H9 (cell line): Measurements from ENCODE around the gene ZFP62. TPM values are rescaled to one million over a fixed set of nuclear protein-coding genes. Genes with fewer than 3 reads are reported as not detected.

Experiments
- DNase-seq: peaks from one replicate; pipeline ENCODE4 v3.0.0-alpha.2; 2017
- H2AFZ ChIP-seq: one replicate; pipeline ENCODE4 v1.6.1; 2013; ENCODE audit warnings: mild to moderate bottlenecking, low read length, control low read depth, moderate library complexity
- H2AK5ac ChIP-seq: 2 replicates; pipeline ENCODE4 v1.6.1; 2013; ENCODE audit warnings: low read length, control low read depth, mixed read lengths; ENCODE audit not compliant: insufficient read length
- H2BK120ac ChIP-seq: one replicate; pipeline ENCODE4 v1.6.1; 2013; ENCODE audit warnings: low read depth, mild to moderate bottlenecking, low read length, control low read depth, inconsistent platforms; ENCODE audit not compliant: poor library complexity, severe bottlenecking
- H2BK12ac ChIP-seq: 2 replicates; pipeline ENCODE4 v1.6.1; 2013; ENCODE audit warnings: low read length, control low read depth, mixed read lengths, low read depth; ENCODE audit not compliant: insufficient read length
- H2BK15ac ChIP-seq: 2 replicates; pipeline ENCODE4 v1.6.1; 2013; ENCODE audit warnings: low read depth, low read length, control low read depth
- H2BK20ac ChIP-seq: one replicate; pipeline ENCODE4 v1.6.1; 2013; ENCODE audit warnings: low read depth, mild to moderate bottlenecking, low read length, control low read depth, inconsistent platforms; ENCODE audit not compliant: poor library complexity, severe bottlenecking
- H2BK5ac ChIP-seq: 2 replicates; pipeline ENCODE4 v1.6.1; 2013; ENCODE audit warnings: low read length, control low read depth, mixed read lengths; ENCODE audit not compliant: insufficient read length
- H3K14ac ChIP-seq: 2 replicates; pipeline ENCODE4 v1.6.1; 2013; ENCODE audit warnings: low read length, control low read depth; ENCODE audit not compliant: insufficient read depth
- H3K18ac ChIP-seq: 2 replicates; pipeline ENCODE4 v1.6.1; 2013; ENCODE audit warnings: low read depth, mild to moderate bottlenecking, mixed read lengths, low read length, control low read depth; ENCODE audit not compliant: insufficient read length
- H3K23ac ChIP-seq: 2 replicates; pipeline ENCODE4 v1.6.1; 2013; ENCODE audit warnings: low read length, control low read depth, mixed read lengths, low read depth; ENCODE audit not compliant: insufficient read length
- H3K23me2 ChIP-seq: 2 replicates; pipeline ENCODE4 v1.6.1; 2013; ENCODE audit warnings: low read depth, mild to moderate bottlenecking, mixed read lengths, low read length, control low read depth; ENCODE audit not compliant: insufficient read length, poor library complexity, severe bottlenecking
- H3K27ac ChIP-seq: 2 replicates; pipeline ENCODE4 v1.5.1; 2013; ENCODE audit warnings: low read length, control low read depth, mixed read lengths, low read depth; ENCODE audit not compliant: insufficient read length
- H3K27me3 ChIP-seq: 2 replicates; pipeline ENCODE4 v1.6.1; 2013; ENCODE audit warnings: low read length, control low read depth, inconsistent platforms; ENCODE audit not compliant: insufficient read depth
- H3K4ac ChIP-seq: 2 replicates; pipeline ENCODE4 v1.6.1; 2013; ENCODE audit warnings: low read depth, mild to moderate bottlenecking, control low read depth, inconsistent platforms, low read length, moderate library complexity
- H3K4me1 ChIP-seq: 2 replicates; pipeline ENCODE4 v1.6.1; 2013; ENCODE audit warnings: low read length, control low read depth, inconsistent platforms; ENCODE audit not compliant: insufficient read depth
- H3K4me2 ChIP-seq: 2 replicates; pipeline ENCODE4 v1.6.1; 2013; ENCODE audit warnings: low read length, control low read depth, mixed read lengths; ENCODE audit not compliant: insufficient read length, insufficient read depth
- H3K56ac ChIP-seq: 2 replicates; pipeline ENCODE4 v1.6.1; 2013; ENCODE audit warnings: low read depth, mild to moderate bottlenecking, mixed read lengths, low read length, control low read depth; ENCODE audit not compliant: insufficient read length
- H3K79me1 ChIP-seq: 2 replicates; pipeline ENCODE4 v1.6.1; 2013; ENCODE audit warnings: low read depth, mild to moderate bottlenecking, moderate library complexity, low read length, control low read depth, inconsistent platforms; ENCODE audit not compliant: insufficient read depth, poor library complexity, severe bottlenecking
- H3K79me2 ChIP-seq: 2 replicates; pipeline ENCODE4 v1.6.1; 2013; ENCODE audit warnings: low read length, control low read depth, inconsistent platforms; ENCODE audit not compliant: insufficient read depth
- H3K9ac ChIP-seq: 2 replicates; pipeline ENCODE4 v1.6.1; 2013; ENCODE audit warnings: low read length, control low read depth, mixed read lengths; ENCODE audit not compliant: insufficient read length; ENCODE audit errors: extremely low read depth
- H3K9me3 ChIP-seq: one replicate; pipeline ENCODE4 v1.6.1; 2013; ENCODE audit warnings: low read depth, low read length, inconsistent platforms; ENCODE audit not compliant: control insufficient read depth
- H3T11ph ChIP-seq: one replicate; pipeline ENCODE4 v1.6.1; 2013; ENCODE audit warnings: mild to moderate bottlenecking, low read length, control low read depth, inconsistent platforms
- H4K20me1 ChIP-seq: one replicate; pipeline ENCODE4 v1.6.1; 2013; ENCODE audit not compliant: control insufficient read depth, insufficient read length, insufficient read depth
- H4K5ac ChIP-seq: 2 replicates; pipeline ENCODE4 v1.6.1; 2013; ENCODE audit warnings: low read depth, mild to moderate bottlenecking, mixed read lengths, low read length, control low read depth; ENCODE audit not compliant: insufficient read length
- H4K8ac ChIP-seq: replicated peaks from 2 replicates; pipeline ENCODE4 v1.6.1; 2013; ENCODE audit warnings: low read length, control low read depth, mixed read lengths, low read depth; ENCODE audit not compliant: insufficient read length
- H4K91ac ChIP-seq: 2 replicates; pipeline ENCODE4 v1.6.1; 2013; ENCODE audit warnings: low read depth, mild to moderate bottlenecking, moderate library complexity, mixed read lengths, low read length, control low read depth; ENCODE audit not compliant: insufficient read length
- H3K27ac Mint-ChIP-seq, 3 experiments: 2 replicates in 2 of 3; 3 replicates in 1 of 3; pipeline ENCODE4 v1.8.0; 2020 to 2021; ENCODE audit warnings: mixed read lengths in 3 of 3, mild to moderate bottlenecking in 1 of 3, moderate library complexity in 1 of 3
- H3K27me3 Mint-ChIP-seq: 2 replicates; pipeline ENCODE4 v1.8.0; 2021; ENCODE audit warnings: low read depth, mild to moderate bottlenecking, moderate library complexity, mixed read lengths
- H3K36me3 Mint-ChIP-seq, 3 experiments: 2 replicates in 2 of 3; 3 replicates in 1 of 3; pipeline ENCODE4 v1.8.0; 2020 to 2021; ENCODE audit warnings: low read depth in 3 of 3, mixed read lengths in 3 of 3; ENCODE audit not compliant: insufficient read depth in 1 of 3
- H3K4me1 Mint-ChIP-seq, 2 experiments: 2 replicates each; pipeline ENCODE4 v1.8.0; 2020; ENCODE audit warnings: mixed read lengths in 2 of 2
- H3K4me3 Mint-ChIP-seq, 2 experiments: 2 replicates in 1 of 2; 3 replicates in 1 of 2; pipeline ENCODE4 v1.8.0; 2020 to 2021; ENCODE audit warnings: mild to moderate bottlenecking in 2 of 2, mixed read lengths in 2 of 2, moderate library complexity in 1 of 2
- H3K9me3 Mint-ChIP-seq, 2 experiments: 2 replicates in 1 of 2; 3 replicates in 1 of 2; pipeline ENCODE4 v1.8.0; 2020; ENCODE audit warnings: mild to moderate bottlenecking in 2 of 2, mixed read lengths in 2 of 2, moderate library complexity in 1 of 2
- WGBS: extraction: QIAGEN DNeasy Blood & Tissue Kit; methylation state at CpG from one replicate; pipeline ENCODE4 v1.1.7; 2013; ENCODE audit warnings: missing lambda C conversion rate, low lambda C conversion rate, mixed read lengths; ENCODE audit not compliant: insufficient read length; ENCODE audit errors: extremely low coverage; 5-methylcytosine and 5-hydroxymethylcytosine counted together
- total RNA-seq: library from RNA; stranded (reverse); gene quantifications from 2 replicates; pipeline ENCODE4 v1.2.1, GENCODE V29; 2021
- TF ChIP-seq, protein P1 (sequence below): fragments of 200-600 bp; sonication (generic); conservative IDR thresholded peaks from 3 replicates; pipeline ENCODE4 v1.8.0; 2021; ENCODE audit warnings: antibody characterized with exemption, mild to moderate bottlenecking

ZFP62 gene
- total RNA-seq, 1 experiment from 2014 or later, result 16.2 TPM

- H4K5ac ChIP-seq, result no peak overlapping the region
- no CpG with 5 or more reads among the region's 1 CpG for WGBS
- peaks cover under 1% of the 10 kb centered on the region for H3K79me1 ChIP-seq
- no peak overlapping the region for H3K27ac ChIP-seq
- Mint-ChIP-seq H3K4me1 (peaks cover 6 to 7% of the 10 kb centered on the region in 2 experiments), H3K9me3 (peaks cover 94 to 97% of the 10 kb centered on the region in 2 experiments), H3K4me3 (no peak overlapping the region), H3K27ac (no peak overlapping the region), H3K27me3 (peaks cover 40% of the 10 kb centered on the region), H3K36me3 (peaks cover 89 to 97% (median 91%) of the 10 kb centered on the region in 3 experiments)
- no peak for DNase-seq
- H3K56ac ChIP-seq, result no peak overlapping the region
- no peaks in the 10 kb centered on the region for H3K79me2 ChIP-seq
- H3K23ac ChIP-seq, result no peak overlapping the region
- H3K9ac ChIP-seq, result no peak overlapping the region
- no peak overlapping the region for H2BK5ac ChIP-seq
- H3K14ac ChIP-seq, result no peak overlapping the region
- no peak overlapping the region for H2BK120ac ChIP-seq
- no peak overlapping the region for H3T11ph ChIP-seq
- H3K4ac ChIP-seq, result no peak overlapping the region
- H4K20me1 ChIP-seq, result no peaks in the 10 kb centered on the region
- H2BK20ac ChIP-seq, result no peak overlapping the region
- H3K18ac ChIP-seq, result no peak overlapping the region
- H2AK5ac ChIP-seq, result no peak overlapping the region
- peaks cover 55% of the 10 kb centered on the region for H3K9me3 ChIP-seq
- H2BK12ac ChIP-seq, result no peak overlapping the region
- no peak overlapping the region for H3K4me2 ChIP-seq
- no peak overlapping the region for H4K91ac ChIP-seq
- no peaks in the 10 kb centered on the region for H3K23me2 ChIP-seq
- H4K8ac ChIP-seq, result no peak overlapping the region
- H3K27me3 ChIP-seq, result no peaks in the 10 kb centered on the region
- H3K4me1 ChIP-seq, result no peaks in the 10 kb centered on the region
- H2BK15ac ChIP-seq, result no peak overlapping the region
- TF ChIP-seq, protein P1, sequence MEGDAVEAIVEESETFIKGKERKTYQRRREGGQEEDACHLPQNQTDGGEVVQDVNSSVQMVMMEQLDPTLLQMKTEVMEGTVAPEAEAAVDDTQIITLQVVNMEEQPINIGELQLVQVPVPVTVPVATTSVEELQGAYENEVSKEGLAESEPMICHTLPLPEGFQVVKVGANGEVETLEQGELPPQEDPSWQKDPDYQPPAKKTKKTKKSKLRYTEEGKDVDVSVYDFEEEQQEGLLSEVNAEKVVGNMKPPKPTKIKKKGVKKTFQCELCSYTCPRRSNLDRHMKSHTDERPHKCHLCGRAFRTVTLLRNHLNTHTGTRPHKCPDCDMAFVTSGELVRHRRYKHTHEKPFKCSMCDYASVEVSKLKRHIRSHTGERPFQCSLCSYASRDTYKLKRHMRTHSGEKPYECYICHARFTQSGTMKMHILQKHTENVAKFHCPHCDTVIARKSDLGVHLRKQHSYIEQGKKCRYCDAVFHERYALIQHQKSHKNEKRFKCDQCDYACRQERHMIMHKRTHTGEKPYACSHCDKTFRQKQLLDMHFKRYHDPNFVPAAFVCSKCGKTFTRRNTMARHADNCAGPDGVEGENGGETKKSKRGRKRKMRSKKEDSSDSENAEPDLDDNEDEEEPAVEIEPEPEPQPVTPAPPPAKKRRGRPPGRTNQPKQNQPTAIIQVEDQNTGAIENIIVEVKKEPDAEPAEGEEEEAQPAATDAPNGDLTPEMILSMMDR, result no peak
- H2AFZ ChIP-seq, result no peak overlapping the region
Observed at GRCh38 chr5:180848878-180849277, 12.2 kb downstream of the ZFP62 start.
